Esophagus squamous epithelium (tissue), 5 donors: ENCODE measurements around the gene DPYSL4. TPM values are rescaled to one million over a fixed set of nuclear protein-coding genes. Genes with fewer than 3 reads are reported as not detected.

ENCODE experiments used
- DNase-seq: peaks from one replicate; lab custom pipeline; 2025; lab: John Stamatoyannopoulos, UW
- H3K27ac ChIP-seq, 4 donors: fragments of 200-600 bp; sonication (generic); one replicate each; pipeline ENCODE4 v1.5.1; 2016 to 2019; ENCODE audit warnings: mild to moderate bottlenecking in 1 of 4
- H3K27me3 ChIP-seq, 4 donors: fragments of 200-600 bp; sonication (generic); 1 replicate in 3 of 4; 2 replicates in 1 of 4; pipeline versions ENCODE4 v1.5.1 to v1.6.0; 2017 to 2021; ENCODE audit warnings: antibody characterized with exemption in 1 of 4
- H3K36me3 ChIP-seq, 3 donors: fragments of 200-600 bp; sonication (generic); one replicate each; pipeline ENCODE4 v1.5.1; 2016 to 2019
- H3K4me1 ChIP-seq, 3 donors: fragments of 200-600 bp; sonication (generic); one replicate each; pipeline ENCODE4 v1.5.1; 2017 to 2019
- H3K4me3 ChIP-seq, 4 donors: fragments of 200-600 bp; sonication (generic); 1 replicate in 3 of 4; 2 replicates in 1 of 4; pipeline ENCODE4 v1.5.1; 2016 to 2019; ENCODE audit warnings: mild to moderate bottlenecking in 2 of 4, moderate library complexity in 1 of 4
- H3K9me3 ChIP-seq, 3 donors: fragments of 200-600 bp; sonication (generic); one replicate each; pipeline ENCODE4 v1.5.1; 2016 to 2019
- CTCF ChIP-seq, 6 experiments: fragments of 450-650 bp in 4 of 6; fragments of 200-600 bp in 2 of 6; sonication (generic) in 2 of 6; IDR thresholded peaks; one replicate each; pipeline ENCODE4 v1.5.1; 2016 to 2019; ENCODE audit warnings: antibody characterized with exemption in 6 of 6, mild to moderate bottlenecking in 4 of 6, moderate library complexity in 4 of 6
- POLR2A ChIP-seq, 4 donors: fragments of 450-650 bp; IDR thresholded peaks; one replicate each; pipeline ENCODE4 v1.6.1; 2017; ENCODE audit warnings: antibody characterized with exemption in 4 of 4, mild to moderate bottlenecking in 4 of 4, moderate library complexity in 3 of 4
- WGBS, 2 donors: methylation state at CpG; one replicate each; pipeline ENCODE4 v1.1.5; 2018; 5-methylcytosine and 5-hydroxymethylcytosine counted together
- intact Hi-C: fragments of 100-400 bp; cut with DNase I; formaldehyde crosslinking; loops from one replicate; pipeline ENCODE4 v1.15.0; 2022
- total RNA-seq, 4 donors: library from RNA; depleted of rRNA; stranded (reverse); fragments of >200 nt; gene quantifications; one replicate each; pipeline ENCODE4 v1.1.0, GENCODE V29; 2016
- donor health status: DM: yes; HTN: yes; CAD: no.

DPYSL4 gene
- total RNA-seq, 4 donors from 2014 or later = 0.95 to 1.6 TPM; not detected in 2

GRCh38 chr10:132164761-132165278 is 21.9 kb upstream of the DPYSL4 start:
- no peaks in the 10 kb centered on the region for H3K9me3 ChIP-seq
- no peak overlapping the region for H3K27ac ChIP-seq
- peaks cover 0 to 48% (median 0%) of the 10 kb centered on the region in 4 donors for H3K27me3 ChIP-seq
- H3K4me1 ChIP-seq = peaks cover 0 to 9% (median 0%) of the 10 kb centered on the region in 3 donors
- H3K36me3 ChIP-seq = no peaks in the 10 kb centered on the region
- no peak for DNase-seq
- TF ChIP-seq POLR2A (IDR thresholded peaks at IDR 0.05) = no peak
- TF ChIP-seq CTCF (IDR thresholded peaks at IDR 0.05) = no peak
- H3K4me3 ChIP-seq = no peak overlapping the region
- intact Hi-C loops = no loop called here
- 21 to 41% methylated on average over 8 to 10 of the region's 20 CpGs for WGBS, 2 donors

- Histone ChIP-seq H3K36me3 (no peaks in the 10 kb centered on the region), H3K27ac (no peak overlapping the region), H3K27me3 (peaks cover 0 to 55% (median 0%) of the 10 kb centered on the region in 4 donors), H3K4me3 (no peak overlapping the region), H3K9me3 (no peaks in the 10 kb centered on the region), H3K4me1 (peaks cover 0 to 9% (median 0%) of the 10 kb centered on the region in 3 donors)
- TF ChIP-seq POLR2A (IDR thresholded peaks at IDR 0.05) = no peak
- TF ChIP-seq CTCF (IDR thresholded peaks at IDR 0.05) = no peak
- intact Hi-C loops = no loop called here
- 87 to 100% methylated on average over 1 to 6 of the region's 21 CpGs for WGBS, 2 donors
- DNase-seq = no peak
Observed at GRCh38 chr10:132165416-132165980, 21.2 kb upstream of the DPYSL4 start.

GRCh38 chr10:132166216-132166950 is 20.4 kb upstream of the DPYSL4 start:
- H3K4me1 ChIP-seq = peaks cover 0 to 9% (median 0%) of the 10 kb centered on the region in 3 donors
- no peak for DNase-seq
- no peak overlapping the region for H3K4me3 ChIP-seq
- H3K27me3 ChIP-seq = peaks cover 0 to 63% (median 0%) of the 10 kb centered on the region in 4 donors
- no peak overlapping the region for H3K27ac ChIP-seq
- intact Hi-C loops = no loop called here
- no peak for TF ChIP-seq CTCF (IDR thresholded peaks at IDR 0.05)
- TF ChIP-seq POLR2A (IDR thresholded peaks at IDR 0.05) = no peak
- no peaks in the 10 kb centered on the region for H3K36me3 ChIP-seq
- WGBS, 2 donors = 76 to 83% methylated on average over 17 to 22 of the region's 23 CpGs
- H3K9me3 ChIP-seq = no peaks in the 10 kb centered on the region

- TF ChIP-seq CTCF (IDR thresholded peaks at IDR 0.05) (no peak), POLR2A (IDR thresholded peaks at IDR 0.05) (no peak)
- peaks cover 0 to 9% (median 0%) of the 10 kb centered on the region in 3 donors for H3K4me1 ChIP-seq
- peaks cover 0 to 65% (median 0%) of the 10 kb centered on the region in 4 donors for H3K27me3 ChIP-seq
- no peak overlapping the region for H3K27ac ChIP-seq
- no peaks in the 10 kb centered on the region for H3K36me3 ChIP-seq
- intact Hi-C loops = no loop called here
- WGBS, 2 donors = 56 to 74% methylated on average over 6 of the region's 22 CpGs
- H3K4me3 ChIP-seq = no peak overlapping the region
- no peak for DNase-seq
- no peaks in the 10 kb centered on the region for H3K9me3 ChIP-seq
Observed at GRCh38 chr10:132167041-132167674, 19.6 kb upstream of the DPYSL4 start.
